ENCODE measurements around the gene TLK2.

The TLK2 gene

DNA sequence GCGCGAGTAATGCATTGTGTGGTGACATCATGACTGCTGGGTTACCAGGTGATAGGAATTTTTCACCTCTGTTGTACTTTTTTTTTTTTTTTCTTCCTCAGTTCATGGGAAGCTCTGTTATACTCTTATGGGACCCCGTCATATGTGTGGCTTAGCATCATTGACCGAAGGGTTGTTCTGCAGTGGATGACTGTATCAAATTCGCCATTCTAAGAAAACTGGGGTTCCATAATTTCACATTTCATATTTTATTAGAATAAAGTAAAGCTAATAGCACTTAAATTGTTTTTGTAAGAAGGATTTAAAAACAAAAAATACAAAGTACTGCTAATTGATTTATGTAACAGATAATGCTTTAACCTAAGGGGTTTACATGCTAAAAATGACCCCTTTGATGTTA is 116.9 kb downstream of the TLK2 start:
- DNase-seq, result no peak
- Histone ChIP-seq H3K79me2 (ENCODE audit: low read length) (no peaks in the 10 kb centered on the region), H3K4me3 (ENCODE audit: low read length) (no peak overlapping the region), H3K27ac (ENCODE audit: low read length) (no peak overlapping the region), H4K20me1 (ENCODE audit: insufficient read depth, low read length) (no peaks in the 10 kb centered on the region), H3K4me2 (ENCODE audit: low read depth, low read length) (no peak overlapping the region), H3K27me3 (replicated peaks; ENCODE audit: insufficient read depth, low read length) (no peaks in the 10 kb centered on the region), H3K36me3 (replicated peaks; ENCODE audit: insufficient read depth, low read length) (peaks cover 5% of the 10 kb centered on the region; the same call in 1 of the 2 replicates), H3K9ac (ENCODE audit: low read length) (no peak overlapping the region), H3K9me3 (replicated peaks; ENCODE audit: insufficient read depth, low read length) (no peaks in the 10 kb centered on the region), H3F3A (ENCODE audit: insufficient read depth, low read length) (no peaks in the 10 kb centered on the region), H3K9me2 (replicated peaks; ENCODE audit: insufficient read depth, low read length) (no peaks in the 10 kb centered on the region), H3K4me1 (ENCODE audit: low read length) (no peaks in the 10 kb centered on the region), H2AFZ (ENCODE audit: low read length) (no peak overlapping the region)
- TF ChIP-seq, protein P1, sequence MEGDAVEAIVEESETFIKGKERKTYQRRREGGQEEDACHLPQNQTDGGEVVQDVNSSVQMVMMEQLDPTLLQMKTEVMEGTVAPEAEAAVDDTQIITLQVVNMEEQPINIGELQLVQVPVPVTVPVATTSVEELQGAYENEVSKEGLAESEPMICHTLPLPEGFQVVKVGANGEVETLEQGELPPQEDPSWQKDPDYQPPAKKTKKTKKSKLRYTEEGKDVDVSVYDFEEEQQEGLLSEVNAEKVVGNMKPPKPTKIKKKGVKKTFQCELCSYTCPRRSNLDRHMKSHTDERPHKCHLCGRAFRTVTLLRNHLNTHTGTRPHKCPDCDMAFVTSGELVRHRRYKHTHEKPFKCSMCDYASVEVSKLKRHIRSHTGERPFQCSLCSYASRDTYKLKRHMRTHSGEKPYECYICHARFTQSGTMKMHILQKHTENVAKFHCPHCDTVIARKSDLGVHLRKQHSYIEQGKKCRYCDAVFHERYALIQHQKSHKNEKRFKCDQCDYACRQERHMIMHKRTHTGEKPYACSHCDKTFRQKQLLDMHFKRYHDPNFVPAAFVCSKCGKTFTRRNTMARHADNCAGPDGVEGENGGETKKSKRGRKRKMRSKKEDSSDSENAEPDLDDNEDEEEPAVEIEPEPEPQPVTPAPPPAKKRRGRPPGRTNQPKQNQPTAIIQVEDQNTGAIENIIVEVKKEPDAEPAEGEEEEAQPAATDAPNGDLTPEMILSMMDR (IDR thresholded peaks at IDR 0.05; ENCODE audit: low read length), result no peak
- no peak for TF ChIP-seq EZH2 (optimal IDR thresholded peaks at IDR 0.05; ENCODE audit: low read depth, low read length)
- TF ChIP-seq EZH2phosphoT487 (IDR thresholded peaks at IDR 0.05; ENCODE audit: low read length), result no peak

DNA sequence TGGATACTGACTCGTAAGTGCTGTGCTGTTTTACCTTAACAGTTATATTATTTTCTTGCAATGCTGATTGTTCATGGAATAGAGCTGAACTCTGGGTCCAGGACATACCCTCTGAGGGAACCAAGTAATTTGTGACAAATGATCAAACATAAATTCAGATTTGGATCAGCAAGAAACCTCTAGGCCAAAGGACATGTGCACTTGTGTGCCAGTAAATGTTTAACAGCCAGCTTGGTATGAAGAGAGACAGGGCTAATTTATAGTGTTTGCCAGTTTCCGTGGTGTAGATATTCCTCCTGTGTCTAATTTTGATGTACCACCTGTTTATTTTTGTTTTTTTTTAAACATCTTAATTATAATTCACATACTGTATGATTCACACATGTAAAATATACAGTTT is 118.0 kb downstream of the TLK2 start:
- H3K9ac ChIP-seq (ENCODE audit: low read length), result no peak overlapping the region
- H3K4me3 ChIP-seq (ENCODE audit: low read length), result no peak overlapping the region
- no peak overlapping the region for H3K27ac ChIP-seq (ENCODE audit: low read length)
- no peaks in the 10 kb centered on the region for H3K9me3 ChIP-seq (replicated peaks; ENCODE audit: insufficient read depth, low read length)
- H4K20me1 ChIP-seq (ENCODE audit: insufficient read depth, low read length), result no peaks in the 10 kb centered on the region
- no peaks in the 10 kb centered on the region for H3K79me2 ChIP-seq (ENCODE audit: low read length)
- no peak overlapping the region for H2AFZ ChIP-seq (ENCODE audit: low read length)
- no peak overlapping the region for H3K4me2 ChIP-seq (ENCODE audit: low read depth, low read length)
- DNase-seq, result no peak
- peaks cover 5% of the 10 kb centered on the region; the same call in 1 of the 2 replicates for H3K36me3 ChIP-seq (replicated peaks; ENCODE audit: insufficient read depth, low read length)
- H3K4me1 ChIP-seq (ENCODE audit: low read length), result no peaks in the 10 kb centered on the region
- H3K27me3 ChIP-seq (replicated peaks; ENCODE audit: insufficient read depth, low read length), result no peaks in the 10 kb centered on the region
- no peaks in the 10 kb centered on the region for H3F3A ChIP-seq (ENCODE audit: insufficient read depth, low read length)
- TF ChIP-seq EZH2 (optimal IDR thresholded peaks at IDR 0.05; ENCODE audit: low read depth, low read length) (no peak), EZH2phosphoT487 (IDR thresholded peaks at IDR 0.05; ENCODE audit: low read length) (no peak)
- TF ChIP-seq, protein P1 (IDR thresholded peaks at IDR 0.05; ENCODE audit: low read length), result no peak
- H3K9me2 ChIP-seq (replicated peaks; ENCODE audit: insufficient read depth, low read length), result no peaks in the 10 kb centered on the region

GRCh38 chr17:62597150-62597549 is 118.5 kb downstream of the TLK2 start:
- Histone ChIP-seq H3K27me3 (replicated peaks; ENCODE audit: insufficient read depth, low read length) (no peaks in the 10 kb centered on the region), H3K27ac (ENCODE audit: low read length) (no peak overlapping the region), H3K79me2 (ENCODE audit: low read length) (no peaks in the 10 kb centered on the region), H4K20me1 (ENCODE audit: insufficient read depth, low read length) (no peaks in the 10 kb centered on the region), H3K4me2 (ENCODE audit: low read depth, low read length) (no peak overlapping the region), H3F3A (ENCODE audit: insufficient read depth, low read length) (no peaks in the 10 kb centered on the region), H3K4me3 (ENCODE audit: low read length) (no peak overlapping the region), H3K9me2 (replicated peaks; ENCODE audit: insufficient read depth, low read length) (no peaks in the 10 kb centered on the region), H3K9me3 (replicated peaks; ENCODE audit: insufficient read depth, low read length) (no peaks in the 10 kb centered on the region), H3K4me1 (ENCODE audit: low read length) (no peaks in the 10 kb centered on the region), H3K9ac (ENCODE audit: low read length) (no peak overlapping the region), H3K36me3 (replicated peaks; ENCODE audit: insufficient read depth, low read length) (peaks cover 5% of the 10 kb centered on the region; the same call in 1 of the 2 replicates), H2AFZ (ENCODE audit: low read length) (no peak overlapping the region)
- DNase-seq, result no peak
- TF ChIP-seq, protein P1 (IDR thresholded peaks at IDR 0.05; ENCODE audit: low read length), result no peak
- no peak for TF ChIP-seq EZH2phosphoT487 (IDR thresholded peaks at IDR 0.05; ENCODE audit: low read length)
- TF ChIP-seq EZH2 (optimal IDR thresholded peaks at IDR 0.05; ENCODE audit: low read depth, low read length), result no peak
